22Rv1 (cell line): ENCODE results near the gene PILRB.

Experiments
- ZFX ChIP-seq: fragments of 450-650 bp; IDR thresholded peaks from 2 replicates; pipeline ENCODE4 v1.6.1; 2017; ENCODE audit warnings: antibody characterized with exemption, borderline replicate concordance
- TF ChIP-seq, protein P1 (sequence below): fragments of 450-650 bp; IDR thresholded peaks from 2 replicates; pipeline ENCODE4 v1.5.1; 2017; ENCODE audit warnings: mild to moderate bottlenecking

DNA sequence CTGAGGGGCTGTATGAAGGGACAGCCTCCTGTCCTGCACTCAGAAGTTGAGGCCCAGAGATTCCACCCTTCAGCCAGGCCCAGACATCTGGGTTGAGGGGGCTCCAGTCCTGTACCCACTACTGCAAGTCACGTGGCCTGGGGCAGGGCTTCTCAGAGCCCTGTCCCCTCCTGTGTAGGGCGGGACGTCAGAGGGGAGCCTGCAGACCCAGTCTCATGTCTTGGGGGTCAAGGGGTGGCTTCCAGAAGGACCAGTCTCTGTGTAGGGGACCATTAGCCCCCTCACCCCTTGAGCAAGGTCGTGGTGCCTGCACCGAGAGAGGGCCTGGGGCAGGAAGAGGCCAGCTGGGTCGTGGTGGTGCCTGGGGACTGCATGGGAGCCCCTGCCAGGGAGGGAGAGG is 14.8 kb downstream of the PILRB start:
- TF ChIP-seq, protein P1, sequence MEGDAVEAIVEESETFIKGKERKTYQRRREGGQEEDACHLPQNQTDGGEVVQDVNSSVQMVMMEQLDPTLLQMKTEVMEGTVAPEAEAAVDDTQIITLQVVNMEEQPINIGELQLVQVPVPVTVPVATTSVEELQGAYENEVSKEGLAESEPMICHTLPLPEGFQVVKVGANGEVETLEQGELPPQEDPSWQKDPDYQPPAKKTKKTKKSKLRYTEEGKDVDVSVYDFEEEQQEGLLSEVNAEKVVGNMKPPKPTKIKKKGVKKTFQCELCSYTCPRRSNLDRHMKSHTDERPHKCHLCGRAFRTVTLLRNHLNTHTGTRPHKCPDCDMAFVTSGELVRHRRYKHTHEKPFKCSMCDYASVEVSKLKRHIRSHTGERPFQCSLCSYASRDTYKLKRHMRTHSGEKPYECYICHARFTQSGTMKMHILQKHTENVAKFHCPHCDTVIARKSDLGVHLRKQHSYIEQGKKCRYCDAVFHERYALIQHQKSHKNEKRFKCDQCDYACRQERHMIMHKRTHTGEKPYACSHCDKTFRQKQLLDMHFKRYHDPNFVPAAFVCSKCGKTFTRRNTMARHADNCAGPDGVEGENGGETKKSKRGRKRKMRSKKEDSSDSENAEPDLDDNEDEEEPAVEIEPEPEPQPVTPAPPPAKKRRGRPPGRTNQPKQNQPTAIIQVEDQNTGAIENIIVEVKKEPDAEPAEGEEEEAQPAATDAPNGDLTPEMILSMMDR, result no peak
- TF ChIP-seq ZFX, result no peak
